Measurements from ENCODE around the gene UQCR11.

The UQCR11 gene

DNA sequence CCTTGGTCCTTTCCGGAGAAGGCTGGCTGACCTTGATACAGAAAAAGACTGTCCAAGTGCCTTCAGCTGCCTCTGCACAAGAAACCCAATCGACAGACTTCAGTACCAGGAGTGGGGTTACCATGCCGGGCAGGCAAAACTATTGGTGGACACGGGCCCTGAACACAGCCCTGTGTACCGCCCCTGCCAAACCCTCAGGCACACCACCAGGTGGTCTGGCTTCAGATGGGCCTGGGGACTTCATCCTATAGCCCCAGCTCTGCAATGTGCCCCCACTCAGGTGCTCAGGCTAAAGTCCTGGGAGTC, 29.6 kb upstream of the UQCR11 start:
- no peak for DNase-seq

DNA sequence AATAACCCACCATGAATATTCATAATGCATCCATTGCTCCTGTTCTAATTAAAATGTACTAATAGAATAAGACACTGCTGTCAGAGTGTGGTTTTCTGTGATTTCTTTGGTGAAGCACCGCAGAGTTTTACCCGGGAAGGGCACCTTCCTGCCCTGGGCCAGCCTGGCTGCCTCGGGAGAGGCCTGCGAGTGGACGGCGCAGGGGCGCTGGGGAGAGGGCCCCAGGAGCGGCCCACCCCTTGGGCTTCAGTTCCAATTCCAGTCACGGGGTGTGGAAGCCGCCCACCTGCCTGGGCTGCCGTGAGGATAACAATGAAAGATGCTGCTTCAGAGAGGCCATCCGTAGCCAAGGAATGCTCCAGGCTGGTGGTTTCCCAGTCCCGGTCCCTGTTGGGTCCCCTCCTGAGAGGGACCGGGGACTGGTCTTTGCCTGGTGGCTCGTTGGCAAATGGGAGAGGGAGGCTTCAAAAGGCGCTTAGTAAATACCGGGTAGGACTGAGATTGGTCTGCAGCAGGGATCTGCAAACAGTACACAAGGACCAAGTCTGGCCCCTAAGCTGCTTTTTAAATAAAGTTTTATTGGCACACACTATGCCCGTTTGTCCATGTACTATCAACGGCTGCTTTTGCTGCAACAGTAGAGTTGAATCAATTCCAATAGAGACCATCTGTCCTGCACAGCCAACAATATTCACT, 29.1 kb upstream of the UQCR11 start:
- no peak for DNase-seq

DNA sequence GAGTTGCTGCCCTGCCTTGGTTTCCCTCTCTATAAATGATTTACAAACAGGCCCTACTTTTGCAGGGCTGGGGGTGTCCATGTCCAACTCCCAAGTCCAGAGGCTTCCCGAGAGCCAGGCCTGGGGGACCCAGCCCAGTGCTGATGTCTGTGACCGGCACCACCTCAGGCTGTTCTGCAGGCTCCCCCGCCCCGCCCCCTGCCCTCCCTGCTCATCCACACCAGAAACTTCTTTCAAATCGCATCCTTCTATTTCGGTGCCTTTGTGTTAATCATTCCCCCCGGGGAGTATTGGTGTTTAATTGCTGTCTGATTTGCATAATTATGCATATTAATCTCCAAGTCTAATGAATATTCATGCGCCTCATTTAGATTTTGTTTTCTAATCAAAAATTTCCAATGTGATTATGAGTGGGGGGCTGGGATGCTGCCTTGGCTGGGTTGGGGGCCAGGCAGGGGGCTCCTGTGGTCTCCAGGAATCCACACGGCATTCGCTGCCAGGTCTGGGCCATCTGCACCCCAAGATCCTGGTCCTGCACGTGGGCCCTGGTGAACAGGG, 28.1 kb upstream of the UQCR11 start:
- DNase-seq: no peak

DNA sequence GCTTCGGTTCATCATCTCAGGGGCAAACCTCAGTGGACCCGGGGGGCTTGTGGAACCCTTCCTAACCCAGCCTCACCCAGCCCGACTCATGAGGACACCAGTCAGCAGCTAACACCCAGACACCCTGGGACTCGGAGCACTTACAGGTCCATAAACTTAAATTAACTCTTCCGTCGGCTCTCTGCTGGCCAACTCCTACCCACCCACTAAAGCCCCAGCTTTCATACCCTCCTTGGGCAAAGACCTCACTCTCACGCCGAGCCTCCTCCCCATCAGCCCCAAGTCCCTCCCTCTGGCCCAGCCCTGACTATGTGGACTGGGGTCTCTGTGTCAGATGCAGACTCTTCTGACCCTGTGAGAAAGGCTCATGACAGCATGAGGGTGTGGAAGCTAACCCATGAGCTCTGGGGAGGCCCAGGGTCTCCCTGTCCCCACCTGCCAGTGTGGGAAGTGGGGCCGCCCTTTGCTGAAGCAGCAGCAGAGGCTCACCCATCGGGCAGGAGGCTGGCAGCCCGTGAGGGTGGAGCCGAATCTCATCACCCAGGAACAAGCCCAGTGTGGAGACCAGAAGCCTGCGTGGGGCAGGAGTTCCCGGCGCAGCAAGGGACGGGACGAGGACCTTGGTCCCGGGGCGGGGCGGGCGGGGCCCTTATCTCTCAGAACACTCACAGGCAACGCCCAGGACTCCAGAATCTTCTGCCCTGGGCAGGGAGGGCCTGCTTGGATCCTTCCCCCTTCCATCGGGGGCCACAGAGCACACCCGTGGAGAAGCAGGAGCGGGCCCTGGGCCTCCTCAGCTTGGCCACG, 27.4 kb upstream of the UQCR11 start:
- DNase-seq: no peak

DNA sequence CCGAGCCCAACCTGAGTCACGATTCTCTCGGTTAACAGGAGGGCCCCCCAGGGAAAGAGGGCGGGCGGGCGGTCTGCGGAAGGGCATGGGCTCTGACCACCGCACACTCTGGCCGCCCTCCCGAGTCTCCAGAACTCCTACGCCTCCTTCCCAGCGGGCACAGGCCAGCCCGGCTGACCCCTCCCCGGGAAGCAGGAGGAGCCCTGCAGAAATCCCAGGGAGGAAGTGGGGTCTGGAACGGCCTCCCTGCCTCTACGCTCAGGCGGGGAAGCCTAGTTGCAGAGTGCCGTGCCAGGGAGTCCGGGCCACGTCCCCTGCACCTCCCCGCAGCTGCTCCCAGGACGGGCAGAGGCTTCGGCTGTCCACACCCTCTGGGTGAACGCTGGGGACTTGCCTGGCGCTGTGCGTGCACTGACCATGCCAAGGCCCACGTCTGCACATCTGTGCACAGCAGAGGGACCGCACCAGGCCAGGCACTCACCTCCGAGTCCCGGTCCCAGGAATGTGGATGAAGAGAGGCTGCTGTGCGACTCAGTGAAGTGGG, 26.4 kb upstream of the UQCR11 start:
- DNase-seq: peak; percentile 36

DNA sequence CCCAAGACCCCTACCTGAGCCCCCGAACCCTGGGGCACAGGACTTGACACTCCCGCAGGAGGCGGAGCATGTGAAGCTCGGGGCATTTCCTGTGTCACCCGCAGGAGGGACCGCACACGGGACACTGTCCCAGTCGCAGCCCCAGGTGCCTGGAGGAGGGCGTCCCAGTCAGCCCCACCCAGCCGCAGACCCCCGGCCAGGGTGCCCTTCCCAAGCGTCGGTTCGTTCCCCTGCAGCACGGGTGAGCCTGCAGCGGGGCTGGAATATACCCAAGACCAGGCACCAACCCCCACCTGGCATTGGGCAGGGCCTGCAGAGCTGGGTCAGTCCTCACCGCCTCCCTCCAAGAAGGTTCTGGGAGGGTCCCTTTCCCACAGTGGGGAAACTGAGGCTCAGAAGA, 25.5 kb upstream of the UQCR11 start:
- DNase-seq: peak; percentile 27

DNA sequence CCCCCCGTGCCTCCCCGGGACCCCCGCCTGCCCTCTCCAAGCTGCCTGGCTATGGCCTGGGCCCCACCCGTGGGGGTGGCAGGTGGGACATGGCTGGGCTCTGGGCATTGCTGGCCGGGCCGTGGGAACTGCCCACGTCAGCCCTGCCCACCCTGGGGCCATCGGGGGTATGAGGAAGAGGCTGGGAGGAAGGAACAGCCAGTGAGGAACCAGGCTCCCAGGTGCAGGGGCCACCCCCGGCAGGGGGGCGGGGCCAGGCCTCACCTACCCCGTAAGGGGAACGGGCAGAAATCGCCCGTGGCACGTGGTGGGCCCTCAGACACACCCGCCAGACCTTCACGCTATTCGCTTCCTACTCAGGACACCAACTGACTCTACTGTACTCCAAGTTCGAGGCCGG, 24.8 kb upstream of the UQCR11 start:
- peak; percentile 21 for DNase-seq

DNA sequence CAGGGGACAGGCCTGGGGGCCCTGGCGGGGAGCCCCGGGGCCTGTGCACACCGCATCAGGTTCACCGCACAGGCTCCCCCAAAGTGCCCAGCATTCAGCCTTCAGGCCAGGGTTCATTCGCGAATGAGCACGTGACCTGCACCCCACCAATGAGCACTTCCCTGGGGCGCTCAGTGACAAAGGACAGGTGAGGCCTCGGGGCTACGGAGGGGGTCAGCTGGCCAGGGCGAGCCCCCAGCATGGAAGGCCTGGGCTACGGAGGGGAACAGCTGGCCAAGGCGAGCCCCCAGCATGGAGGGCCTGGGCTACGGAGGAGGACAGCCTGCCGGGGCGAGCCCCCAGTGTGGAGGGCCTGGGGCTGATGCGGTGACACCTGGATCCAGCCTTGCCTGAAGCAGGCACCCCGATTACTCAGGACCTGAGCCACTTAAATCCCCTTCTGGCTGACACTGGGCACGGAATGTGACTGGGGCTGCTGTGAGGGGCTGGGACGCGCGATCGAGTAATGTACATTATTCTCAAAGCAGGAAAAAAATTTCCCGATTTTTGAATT, 24.1 kb upstream of the UQCR11 start:
- DNase-seq: peak; percentile 34

DNA sequence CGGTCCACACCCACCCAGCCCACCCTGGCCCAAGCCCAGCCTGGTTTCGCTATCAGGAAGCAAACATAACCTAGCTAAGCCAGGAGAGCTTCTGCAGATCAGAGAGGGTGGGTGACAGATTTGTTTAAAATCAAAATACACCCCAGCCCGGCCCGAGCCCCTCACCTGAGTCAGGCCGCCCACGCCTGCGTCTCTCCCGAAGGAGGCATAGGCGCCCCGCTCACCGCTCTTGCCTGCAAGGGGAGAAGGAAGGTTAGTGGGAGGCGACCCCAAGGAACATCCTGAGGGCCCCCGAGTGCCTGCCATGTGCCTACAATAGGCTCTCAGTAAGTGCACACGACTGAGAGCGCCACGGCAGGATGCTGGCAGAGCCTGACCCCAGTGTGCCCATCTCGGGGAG, 21.9 kb upstream of the UQCR11 start:
- peak; percentile 39 for DNase-seq

DNA sequence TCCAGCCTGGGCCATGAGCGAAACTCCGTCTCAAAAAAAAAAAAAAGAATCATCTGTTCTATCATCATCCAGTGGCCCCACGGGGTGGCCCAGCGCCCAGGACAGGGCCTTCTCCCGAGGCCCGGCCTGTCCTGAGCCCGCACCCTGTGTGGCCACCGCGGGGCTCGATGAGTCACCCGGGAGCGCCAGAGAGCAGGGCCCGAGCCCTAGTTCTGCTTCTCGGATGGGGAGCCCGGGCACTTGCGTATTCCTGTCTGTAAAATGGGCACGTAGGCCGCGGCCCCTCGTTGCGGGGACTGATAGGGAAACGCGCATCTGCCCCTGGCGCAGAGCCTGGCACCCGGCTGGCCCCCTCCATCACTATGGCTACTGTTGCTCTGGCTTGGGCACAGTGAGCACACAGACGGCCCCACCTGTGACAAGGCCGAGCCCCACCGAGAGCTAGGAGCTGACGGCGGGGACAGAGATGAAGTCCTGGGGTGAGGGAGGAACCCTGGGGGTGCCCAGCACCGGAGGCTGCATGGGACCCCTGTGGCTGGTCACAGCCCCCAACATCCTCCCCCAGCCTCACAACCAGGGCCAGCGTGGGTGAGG, 21.3 kb upstream of the UQCR11 start:
- DNase-seq: peak; percentile 32

DNA sequence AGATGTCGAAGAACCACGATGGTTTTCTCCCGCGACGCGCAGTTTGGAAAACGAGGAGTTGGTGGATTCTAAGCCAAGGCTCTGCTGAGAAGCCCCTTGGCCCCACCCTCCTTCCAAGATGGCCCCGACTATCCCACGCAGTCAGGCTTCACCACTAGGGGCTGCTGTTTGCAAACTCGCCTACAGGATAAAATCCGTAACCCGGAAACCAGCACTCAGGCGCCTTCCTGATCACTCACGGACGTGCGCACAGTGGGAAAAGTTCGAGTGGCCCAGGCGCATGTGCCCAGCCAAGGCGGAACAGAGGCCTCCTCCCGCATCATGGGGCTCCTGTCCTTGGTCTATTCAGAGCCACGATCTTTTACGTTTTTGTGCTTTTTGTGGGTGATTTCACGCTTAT, 19.2 kb upstream of the UQCR11 start:
- peak; percentile 57 for DNase-seq

DNA sequence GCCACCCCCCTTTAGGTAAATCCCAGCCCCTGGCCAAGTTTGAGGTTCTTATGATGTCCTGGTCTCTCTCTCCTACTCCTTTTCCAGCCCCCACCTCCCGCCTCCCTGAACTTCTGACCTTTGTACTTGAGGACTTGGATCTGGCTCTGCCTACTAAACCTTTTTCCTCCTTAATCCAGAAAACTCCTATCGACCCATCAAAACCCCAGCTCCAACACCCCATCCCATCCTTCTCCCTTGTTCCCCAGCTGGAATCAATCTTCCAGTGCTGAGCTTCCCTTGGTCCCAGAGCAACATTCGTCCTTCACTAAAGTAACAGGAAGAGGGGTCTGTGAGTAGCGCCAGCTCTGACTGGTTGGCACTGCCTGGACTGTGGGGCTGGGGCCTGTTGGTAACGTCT, 17.3 kb upstream of the UQCR11 start:
- no peak for DNase-seq

DNA sequence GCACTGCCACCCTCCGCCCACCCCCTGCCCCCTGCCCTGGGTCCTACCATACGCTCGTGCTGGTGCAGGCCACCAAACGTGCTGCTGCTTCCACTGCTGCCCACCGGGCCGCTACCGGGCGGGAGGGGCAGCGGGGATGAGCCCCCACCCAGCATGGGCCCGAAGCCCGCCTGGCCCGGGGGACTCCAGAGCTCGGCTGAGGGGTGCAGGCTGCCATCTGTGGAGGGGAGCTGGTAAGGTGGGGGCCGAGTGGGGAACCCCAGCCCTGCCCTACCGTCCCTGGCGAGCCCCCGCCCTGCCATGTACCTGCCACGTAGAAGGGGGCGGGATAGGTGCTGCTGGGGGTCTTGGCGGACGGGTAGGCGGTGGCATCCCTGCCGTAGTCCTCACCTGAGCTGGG, 16.7 kb upstream of the UQCR11 start:
- no peak for DNase-seq

DNA sequence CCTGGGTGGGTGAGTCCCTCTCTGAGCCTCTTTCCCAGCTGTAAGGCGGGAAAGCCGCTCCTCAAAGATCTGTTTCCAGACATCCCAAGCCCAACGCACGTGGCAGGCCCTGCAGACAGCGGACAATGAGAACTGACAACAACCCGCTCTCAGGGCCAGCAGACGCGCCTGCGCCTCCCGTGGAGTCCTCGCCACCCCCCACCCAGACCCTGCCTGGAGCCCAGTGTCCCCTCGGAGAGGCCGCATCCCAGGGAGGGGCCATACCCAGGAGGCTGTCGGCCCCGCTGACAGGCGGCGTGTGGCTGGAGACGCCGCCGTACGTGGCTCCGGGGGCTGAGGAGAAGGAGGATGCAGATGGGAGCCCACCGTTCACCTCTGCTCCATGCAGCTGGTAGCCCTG, 16.3 kb upstream of the UQCR11 start:
- DNase-seq: no peak

DNA sequence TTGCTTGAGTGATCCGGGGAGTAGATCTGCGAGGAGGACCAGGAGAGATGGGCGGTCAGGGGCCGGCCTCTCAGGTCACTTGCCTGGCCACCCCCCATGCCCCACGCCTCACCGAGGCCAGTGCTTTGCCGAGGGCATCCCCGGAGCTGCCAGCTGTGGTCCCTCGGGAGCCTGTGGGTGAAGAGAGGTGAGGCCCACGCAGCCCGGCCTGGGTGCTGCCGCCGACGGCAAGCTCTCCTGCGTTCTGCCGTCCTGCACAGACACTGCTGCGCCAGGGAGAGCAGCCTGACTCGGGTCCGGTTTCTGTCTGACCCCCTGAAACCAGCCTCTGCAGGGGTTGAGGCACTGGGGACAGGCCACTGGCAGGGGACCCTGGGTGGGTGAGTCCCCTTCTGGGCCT, 15.8 kb upstream of the UQCR11 start:
- no peak for DNase-seq

DNA sequence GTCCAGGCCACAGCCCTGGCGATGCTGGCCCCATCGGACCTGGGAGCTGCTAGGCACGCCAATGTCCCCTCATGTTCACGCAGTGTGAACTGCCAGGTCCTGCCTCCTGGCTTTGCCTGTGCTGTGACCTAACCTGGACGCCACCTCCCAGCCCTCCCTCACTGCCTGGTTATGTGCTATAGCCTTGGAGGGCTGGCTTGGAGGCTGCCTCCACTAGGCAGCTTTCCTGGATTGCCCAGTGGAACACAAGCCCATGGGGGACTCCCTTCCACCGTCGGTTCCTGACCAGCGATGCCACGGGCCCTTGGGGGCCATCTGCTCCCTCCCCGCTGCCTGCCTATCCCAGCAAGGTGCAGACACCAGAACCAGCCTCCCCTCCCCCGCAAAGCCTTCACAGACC, 15.2 kb upstream of the UQCR11 start:
- no peak for DNase-seq

DNA sequence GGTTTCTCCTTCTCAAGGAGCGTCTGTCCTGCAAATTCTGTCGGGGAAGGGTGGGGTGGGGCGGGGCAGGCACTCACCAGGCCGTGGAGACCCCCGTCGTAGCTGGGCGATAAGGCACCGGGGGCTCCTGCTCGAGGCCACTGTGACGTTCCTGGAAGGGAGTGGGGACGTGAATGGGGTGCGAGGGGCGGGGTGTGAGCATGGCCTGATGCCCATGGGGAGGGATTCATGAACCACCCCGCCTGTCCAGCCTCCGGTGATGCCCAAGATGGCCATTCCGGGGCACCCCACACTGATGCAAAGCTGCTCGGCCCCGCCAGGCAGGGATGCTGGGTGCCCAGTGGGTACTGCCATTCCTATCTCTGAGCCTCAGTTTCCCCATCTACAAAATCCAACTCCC, 14.4 kb upstream of the UQCR11 start:
- no peak for DNase-seq

DNA sequence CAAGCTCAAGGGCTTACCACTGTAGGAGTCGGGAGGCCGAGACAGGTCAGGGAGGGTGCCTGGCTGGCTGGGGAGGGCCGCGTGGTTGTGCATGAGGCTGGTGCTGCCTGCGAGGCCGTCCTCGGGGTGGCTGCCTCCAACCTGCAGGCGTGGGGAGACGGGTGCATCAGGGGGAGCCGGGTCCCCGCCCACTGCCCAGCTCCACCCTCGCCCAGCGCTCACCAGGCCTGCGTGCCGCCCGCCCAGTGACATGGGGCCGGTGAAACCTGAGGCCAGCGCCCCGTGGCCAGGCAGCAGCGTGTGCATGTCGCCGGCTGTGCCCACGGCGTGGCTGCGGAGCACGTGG, 13.8 kb upstream of the UQCR11 start:
- no peak for DNase-seq

DNA sequence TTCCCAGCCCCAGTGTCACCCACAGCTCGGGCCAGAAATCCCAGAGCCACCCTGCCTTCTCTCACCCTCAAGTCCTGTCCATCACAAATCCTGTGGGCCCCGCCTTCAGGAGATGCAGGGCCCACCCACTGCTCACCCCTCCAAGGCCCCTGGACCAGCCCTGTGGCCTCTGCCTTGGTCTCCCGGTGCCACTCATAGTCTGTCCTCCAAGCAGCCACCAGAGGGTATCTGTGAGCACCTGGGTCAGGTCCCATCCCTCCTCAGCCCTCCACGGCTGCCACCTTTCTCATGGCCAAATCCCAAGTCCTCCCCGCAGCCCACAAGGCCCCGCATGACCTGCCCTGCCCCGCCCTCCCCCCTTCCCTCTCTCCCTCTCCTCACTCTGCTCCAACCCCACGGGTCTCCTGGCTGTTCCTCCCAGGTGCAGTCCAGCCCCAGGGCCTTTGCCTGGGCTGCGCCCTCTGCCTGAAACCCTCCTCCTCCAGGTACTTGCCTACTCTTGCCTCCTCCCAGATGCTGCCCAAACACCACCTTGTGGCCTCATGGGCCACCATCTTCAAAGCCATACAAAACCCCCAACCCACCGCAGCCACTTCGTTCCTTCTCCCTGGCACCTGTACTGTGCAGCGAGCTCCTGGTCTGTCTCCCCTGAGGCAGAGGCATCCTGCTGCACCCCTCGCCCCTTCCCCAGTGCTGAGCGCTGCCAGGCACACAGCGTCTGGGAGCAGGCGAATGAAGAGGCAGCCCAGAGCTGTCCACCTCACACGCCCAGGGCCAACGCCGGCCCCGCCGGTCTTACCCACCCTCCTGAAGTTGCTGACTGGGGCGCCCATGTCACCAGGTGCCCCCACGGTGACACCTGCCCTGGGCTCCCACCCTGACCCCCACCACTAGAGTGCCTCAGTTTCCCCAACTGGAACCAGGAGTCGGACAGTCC, 13.2 kb upstream of the UQCR11 start:
- DNase-seq: no peak

DNA sequence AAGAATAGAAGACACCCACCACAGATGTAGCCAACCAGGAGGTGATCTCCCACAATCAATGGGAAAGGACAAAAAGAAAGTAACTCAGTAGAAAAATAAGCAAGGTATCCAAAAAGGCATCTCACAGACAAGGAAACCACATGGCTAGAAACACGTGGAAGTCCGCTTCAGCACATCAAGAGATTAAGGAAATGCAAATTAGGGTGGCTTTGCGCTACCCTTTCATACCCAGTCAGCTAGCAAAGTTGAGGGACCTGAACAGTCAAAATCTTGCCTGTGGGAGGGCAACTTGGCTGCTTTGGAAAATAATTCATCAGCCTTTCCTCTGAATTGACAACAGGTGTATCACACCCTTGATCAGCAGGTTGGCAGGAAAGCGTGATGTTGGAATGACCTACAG, 11.6 kb upstream of the UQCR11 start:
- DNase-seq: no peak

DNA sequence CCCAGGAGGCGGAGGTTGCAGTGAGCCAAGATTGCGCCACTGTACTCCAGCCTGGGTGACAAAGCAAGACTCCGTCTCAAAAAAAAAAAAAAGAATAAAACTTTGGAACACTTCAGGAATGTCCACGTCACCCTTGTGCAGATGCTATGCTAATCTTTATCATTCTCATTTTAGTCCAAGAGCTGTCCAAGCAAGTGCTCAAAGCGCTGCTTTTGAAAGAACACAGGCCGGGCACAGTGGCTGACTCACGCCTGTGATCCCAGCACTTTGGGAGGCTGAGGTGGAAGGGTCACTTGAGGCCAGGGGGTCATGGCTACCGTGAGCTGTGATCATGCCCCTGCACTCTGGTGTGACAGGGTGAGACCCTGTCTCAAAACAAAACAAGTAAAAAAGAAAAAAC, 11.1 kb upstream of the UQCR11 start:
- DNase-seq: no peak

DNA sequence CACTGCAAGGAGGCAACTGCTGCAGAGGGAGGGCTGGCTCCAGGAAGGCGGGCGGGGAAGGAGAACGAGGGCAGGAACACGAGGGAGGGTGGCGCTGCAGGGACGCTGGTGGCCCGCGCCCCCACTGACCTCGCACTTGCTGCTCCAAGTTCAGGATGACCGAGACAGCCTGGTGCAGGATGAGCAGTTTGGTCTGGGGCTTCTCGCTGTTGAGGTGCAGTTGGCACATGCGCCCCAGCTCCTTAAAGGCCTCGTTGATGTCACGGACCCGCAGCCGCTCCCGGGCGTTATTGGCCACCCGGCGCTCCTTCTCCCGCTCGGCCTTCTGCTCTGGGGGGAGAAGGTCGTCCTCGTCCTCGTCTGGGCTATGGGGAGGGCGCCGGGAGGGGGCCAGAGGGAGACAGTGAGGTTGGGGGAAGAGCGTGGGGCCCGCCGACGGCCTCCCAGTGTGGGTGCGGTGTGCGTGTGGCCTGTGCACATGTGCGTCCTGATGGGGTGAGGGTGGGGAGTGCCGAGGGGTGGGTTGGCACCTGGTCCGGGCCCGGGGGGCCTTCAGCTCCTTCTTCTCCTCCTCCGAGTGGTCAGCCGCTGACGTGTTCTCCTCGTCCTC, 10.0 kb upstream of the UQCR11 start:
- DNase-seq: no peak

Measured in right forelimb (tissue), 1 donor.